Neural progenitor cell (in vitro differentiated cells): ENCODE measurements around the gene CEP170. TPM values are rescaled to one million over a fixed set of nuclear protein-coding genes. Genes with fewer than 3 reads are reported as not detected.

Source experiments
- DNase-seq: peaks from one replicate; pipeline ENCODE4 v3.0.0-alpha.2; 2016; ENCODE audit warnings: low spot score
- H2AFZ ChIP-seq: fragments of 200-600 bp; sonication (generic); replicated peaks from 2 replicates; pipeline ENCODE4 v1.6.1; 2016; ENCODE audit warnings: antibody characterized with exemption
- H3F3A ChIP-seq: fragments of 200-600 bp; sonication (generic); 2 replicates; pipeline ENCODE4 v1.6.1; 2016; ENCODE audit warnings: antibody characterized with exemption, low read depth
- H3K27ac ChIP-seq: fragments of 200-600 bp; sonication (generic); 2 replicates; pipeline ENCODE4 v1.5.1; 2016; ENCODE audit warnings: mild to moderate bottlenecking
- H3K27me3 ChIP-seq: fragments of 200-600 bp; sonication (generic); 2 replicates; pipeline ENCODE4 v1.6.1; 2016; ENCODE audit warnings: mild to moderate bottlenecking, moderate library complexity
- H3K36me3 ChIP-seq: fragments of 200-600 bp; sonication (generic); 2 replicates; pipeline ENCODE4 v1.5.1; 2016
- H3K4me1 ChIP-seq: fragments of 200-600 bp; sonication (generic); 2 replicates; pipeline ENCODE4 v1.6.1; 2016; ENCODE audit warnings: mixed run types
- H3K4me2 ChIP-seq: fragments of 200-600 bp; sonication (generic); 2 replicates; pipeline ENCODE4 v1.6.1; 2016
- H3K4me3 ChIP-seq: fragments of 200-600 bp; sonication (generic); 2 replicates; pipeline ENCODE4 v1.5.1; 2016
- H3K79me2 ChIP-seq: fragments of 200-600 bp; sonication (generic); 2 replicates; pipeline ENCODE4 v1.6.1; 2016; ENCODE audit warnings: low read depth
- H3K9ac ChIP-seq: fragments of 200-600 bp; sonication (generic); 2 replicates; pipeline ENCODE4 v1.6.1; 2016
- H3K9me3 ChIP-seq: fragments of 200-600 bp; sonication (generic); 2 replicates; pipeline ENCODE4 v1.5.1; 2016; ENCODE audit warnings: low read depth
- H4K20me1 ChIP-seq: fragments of 200-600 bp; sonication (generic); 2 replicates; pipeline ENCODE4 v1.6.1; 2016; ENCODE audit warnings: low read depth
- H3K27ac Mint-ChIP-seq: 3 replicates; pipeline ENCODE4 v1.8.0; 2021; ENCODE audit warnings: mixed read lengths
- H3K27me3 Mint-ChIP-seq: 2 replicates; pipeline ENCODE4 v1.8.0; 2022; ENCODE audit warnings: low read depth, mild to moderate bottlenecking, inconsistent platforms, moderate library complexity, mixed read lengths; ENCODE audit not compliant: insufficient read depth
- H3K36me3 Mint-ChIP-seq: 3 replicates; pipeline ENCODE4 v1.8.0; 2021; ENCODE audit warnings: mixed read lengths
- H3K4me1 Mint-ChIP-seq: 3 replicates; pipeline ENCODE4 v1.8.0; 2021; ENCODE audit warnings: mixed read lengths
- H3K4me3 Mint-ChIP-seq: 3 replicates; pipeline ENCODE4 v1.8.0; 2021; ENCODE audit warnings: mild to moderate bottlenecking, moderate library complexity, mixed read lengths
- H3K9me3 Mint-ChIP-seq: 3 replicates; pipeline ENCODE4 v1.8.0; 2020; ENCODE audit warnings: mixed read lengths
- CTCF ChIP-seq: fragments of 200-600 bp; sonication (generic); IDR thresholded peaks from 2 replicates; pipeline ENCODE4 v1.5.1; 2017; ENCODE audit warnings: antibody characterized with exemption, mild to moderate bottlenecking
- EZH2 ChIP-seq: fragments of 200-600 bp; sonication (generic); IDR thresholded peaks from 2 replicates; pipeline ENCODE4 v1.6.1; 2017; ENCODE audit warnings: antibody characterized with exemption, mild to moderate bottlenecking, moderate library complexity
- EZH2phosphoT487 ChIP-seq: fragments of 200-600 bp; sonication (generic); IDR thresholded peaks from 2 replicates; pipeline ENCODE4 v1.6.1; 2017; ENCODE audit warnings: antibody characterized with exemption
- total RNA-seq: library from RNA; depleted of rRNA; stranded (reverse); fragments of >200 nt; gene quantifications from 2 replicates; pipeline ENCODE4 v1.2.3, GENCODE V29; 2015; ENCODE audit warnings: low replicate concordance

The CEP170 gene
- total RNA-seq, 1 donor from 2014 or later: 126 TPM

DNA sequence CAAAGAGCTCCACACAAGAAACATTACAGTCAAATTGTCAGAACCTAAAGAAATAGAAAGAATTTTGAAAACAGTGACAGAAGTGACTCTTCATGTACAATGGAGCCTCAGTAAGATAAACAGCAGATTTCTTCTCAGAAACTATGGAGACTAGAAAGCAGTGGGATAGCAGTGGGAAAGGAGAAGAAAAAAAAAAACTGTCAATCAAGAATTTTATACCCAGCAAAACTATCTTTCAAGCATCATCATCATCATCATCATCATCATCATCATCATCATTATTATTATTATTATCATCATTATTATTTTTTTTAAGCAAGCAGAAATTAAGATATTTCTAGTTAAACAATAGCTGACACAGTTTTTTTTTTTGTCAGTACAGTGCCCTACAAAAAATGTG is 24.2 kb downstream of the CEP170 start:
- H3F3A ChIP-seq: peaks cover 9% of the 10 kb centered on the region
- H3K36me3 ChIP-seq: peaks cover 18% of the 10 kb centered on the region
- peak; percentile 12 for DNase-seq
- Mint-ChIP-seq H3K9me3 (peaks cover 71% of the 10 kb centered on the region), H3K4me1 (no peaks in the 10 kb centered on the region), H3K4me3 (no peak overlapping the region), H3K36me3 (peaks cover 68% of the 10 kb centered on the region), H3K27me3 (no peaks in the 10 kb centered on the region), H3K27ac (no peak overlapping the region)
- H4K20me1 ChIP-seq: no peaks in the 10 kb centered on the region
- peaks cover 100% of the 10 kb centered on the region for H3K79me2 ChIP-seq
- no peaks in the 10 kb centered on the region for H3K27me3 ChIP-seq
- no peak overlapping the region for H2AFZ ChIP-seq
- H3K4me1 ChIP-seq: no peaks in the 10 kb centered on the region
- peaks cover 21% of the 10 kb centered on the region for H3K9me3 ChIP-seq
- no peak for TF ChIP-seq EZH2
- TF ChIP-seq EZH2phosphoT487: no peak
- no peak for TF ChIP-seq CTCF
- H3K4me2 ChIP-seq: no peak overlapping the region
- H3K27ac ChIP-seq: no peak overlapping the region
- no peak overlapping the region for H3K9ac ChIP-seq
- H3K4me3 ChIP-seq: no peak overlapping the region

GRCh38 chr1:243229526-243229925 is 25.6 kb downstream of the CEP170 start:
- H3K4me1 ChIP-seq: no peaks in the 10 kb centered on the region
- peaks cover 66% of the 10 kb centered on the region for H3K36me3 Mint-ChIP-seq
- H4K20me1 ChIP-seq: peaks cover 8% of the 10 kb centered on the region
- no peak overlapping the region for H2AFZ ChIP-seq
- H3K27ac Mint-ChIP-seq: no peak overlapping the region
- H3K79me2 ChIP-seq: peaks cover 100% of the 10 kb centered on the region
- H3K4me3 Mint-ChIP-seq: no peak overlapping the region
- no peak overlapping the region for H3K9ac ChIP-seq
- H3K27me3 ChIP-seq: no peaks in the 10 kb centered on the region
- peaks cover 28% of the 10 kb centered on the region for H3K36me3 ChIP-seq
- H3K4me2 ChIP-seq: no peak overlapping the region
- no peak overlapping the region for H3K4me3 ChIP-seq
- H3K27ac ChIP-seq: no peak overlapping the region
- no peak for DNase-seq
- peaks cover 9% of the 10 kb centered on the region for H3F3A ChIP-seq
- no peaks in the 10 kb centered on the region for H3K4me1 Mint-ChIP-seq
- H3K9me3 ChIP-seq: peaks cover 21% of the 10 kb centered on the region
- TF ChIP-seq EZH2 (no peak), EZH2phosphoT487 (no peak), CTCF (no peak)
- H3K27me3 Mint-ChIP-seq: no peaks in the 10 kb centered on the region
- peaks cover 65% of the 10 kb centered on the region for H3K9me3 Mint-ChIP-seq

GRCh38 chr1:243227622-243228021 is 27.5 kb downstream of the CEP170 start:
- peaks cover 59% of the 10 kb centered on the region for H3K9me3 Mint-ChIP-seq
- Histone ChIP-seq H3K9me3 (peaks cover 21% of the 10 kb centered on the region), H3K4me2 (no peak overlapping the region), H4K20me1 (peaks cover 9% of the 10 kb centered on the region), H3K4me1 (no peaks in the 10 kb centered on the region), H3K27ac (no peak overlapping the region), H3F3A (peaks cover 9% of the 10 kb centered on the region), H3K79me2 (peaks cover 98% of the 10 kb centered on the region), H3K9ac (no peak overlapping the region), H3K36me3 (peaks cover 33% of the 10 kb centered on the region), H3K27me3 (no peaks in the 10 kb centered on the region), H3K4me3 (no peak overlapping the region), H2AFZ (no peak overlapping the region)
- no peaks in the 10 kb centered on the region for H3K4me1 Mint-ChIP-seq
- no peaks in the 10 kb centered on the region for H3K27me3 Mint-ChIP-seq
- no peak overlapping the region for H3K4me3 Mint-ChIP-seq
- TF ChIP-seq EZH2phosphoT487 (no peak), EZH2 (no peak), CTCF (no peak)
- H3K36me3 Mint-ChIP-seq: peaks cover 70% of the 10 kb centered on the region
- H3K27ac Mint-ChIP-seq: no peak overlapping the region
- no peak for DNase-seq
